Endothelial cell of umbilical vein (primary cell): ENCODE data around the gene CPSF3. TPM values are rescaled to one million over a fixed set of nuclear protein-coding genes. Genes with fewer than 3 reads are reported as not detected.

ENCODE experiments used
- BruUV-seq: library from RNA; stranded (reverse); fragments of 400-500 nt; replicated peaks from 2 replicates; lab custom pipeline; 2021; lab: Mats Ljungman, UMichigan
- CTCF ChIA-PET: fragments of 300-600, 350-600 bp; sonication (Branson Sonifier 250); formaldehyde crosslinking; loops from one replicate; lab custom pipeline; 2021; ENCODE audit warnings: antibody characterized with exemption, inconsistent platforms; lab: Charles Lee
- POLR2A ChIA-PET: fragments of 300-600, 350-600 bp; sonication (Branson Sonifier 250); formaldehyde crosslinking; loops from one replicate; lab custom pipeline; 2021; ENCODE audit warnings: antibody characterized with exemption, inconsistent platforms; lab: Charles Lee
- DNase-seq: peaks from one replicate; pipeline ENCODE4 v3.0.0-alpha.2; 2011; ENCODE audit warnings: low read depth, low spot score
- FAIRE-seq: peaks from 2 replicates; lab custom pipeline; 2011; peaks lifted over from hg19 to GRCh38; lab: Jason Lieb, UNC
- H2AFZ ChIP-seq: 2 replicates; pipeline ENCODE4 v1.6.0; 2012; ENCODE audit warnings: low read depth, low read length, control low read depth, inconsistent platforms
- H3K27ac ChIP-seq: 2 replicates; pipeline ENCODE4 v1.5.1; 2011; ENCODE audit warnings: low read depth, mild to moderate bottlenecking, control low read depth, low read length, moderate library complexity; ENCODE audit not compliant: insufficient read depth
- H3K27me3 ChIP-seq, 2 experiments: 2 replicates each; pipeline versions ENCODE4 v1.6.0 to v1.6.1; 2011; ENCODE audit warnings: low read length in 2 of 2, mixed read lengths in 1 of 2; ENCODE audit not compliant: control insufficient read depth in 2 of 2, insufficient read depth in 2 of 2
- H3K36me3 ChIP-seq, 2 experiments: 2 replicates in 1 of 2; 3 replicates in 1 of 2; pipeline ENCODE4 v1.5.1; 2011; ENCODE audit warnings: low read length in 2 of 2, mild to moderate bottlenecking in 1 of 2, moderate library complexity in 1 of 2; ENCODE audit not compliant: control insufficient read depth in 2 of 2, insufficient read depth in 2 of 2; ENCODE audit errors: extremely low read depth in 1 of 2
- H3K4me1 ChIP-seq: 3 replicates; pipeline ENCODE4 v1.5.1; 2011; ENCODE audit warnings: mild to moderate bottlenecking, low read length; ENCODE audit not compliant: control insufficient read depth, insufficient read depth; ENCODE audit errors: extremely low read depth
- H3K4me2 ChIP-seq: 2 replicates; pipeline ENCODE4 v1.6.1; 2011; ENCODE audit warnings: low read length, control low read depth, mixed read lengths; ENCODE audit not compliant: insufficient read depth
- H3K4me3 ChIP-seq, 3 experiments: fragments of 200-600 bp in 1 of 3; sonication (generic), shearing (Covaris generic) in 1 of 3; replicated peaks in 1 of 3; 2 replicates each; pipeline ENCODE4 v1.5.1; 2011 to 2016; ENCODE audit warnings: control low read depth in 3 of 3, low read length in 3 of 3, mild to moderate bottlenecking in 2 of 3, inconsistent platforms in 1 of 3, low read depth in 1 of 3, moderate library complexity in 1 of 3; ENCODE audit not compliant: insufficient read depth in 1 of 3
- H3K79me2 ChIP-seq: 2 replicates; pipeline ENCODE4 v1.6.0; 2012; ENCODE audit warnings: low read length, inconsistent platforms; ENCODE audit not compliant: control insufficient read depth, insufficient read depth
- H3K9ac ChIP-seq: replicated peaks from 2 replicates; pipeline ENCODE3; 2011; ENCODE audit warnings: low read length, control low read depth; ENCODE audit not compliant: insufficient read depth; ENCODE audit errors: extremely low read depth
- H3K9me1 ChIP-seq: replicated peaks from 3 replicates; pipeline ENCODE4 v1.6.0; 2011; ENCODE audit warnings: mild to moderate bottlenecking, low read length; ENCODE audit not compliant: control insufficient read depth, insufficient read depth; ENCODE audit errors: extremely low read depth
- H3K9me3 ChIP-seq: replicated peaks from 2 replicates; pipeline ENCODE4 v1.5.1; 2012; ENCODE audit warnings: low read length, inconsistent platforms; ENCODE audit not compliant: control insufficient read depth, insufficient read depth
- H4K20me1 ChIP-seq: replicated peaks from 2 replicates; pipeline ENCODE3; 2011; ENCODE audit warnings: mild to moderate bottlenecking, low read length; ENCODE audit not compliant: control insufficient read depth, insufficient read depth; ENCODE audit errors: extremely low read depth
- CTCF ChIP-seq, 2 donors: IDR thresholded peaks; 1 replicate in 1 of 2; 2 replicates in 1 of 2; pipeline ENCODE4 v1.5.1; 2011; ENCODE audit warnings: low read length in 2 of 2, mild to moderate bottlenecking in 2 of 2, moderate library complexity in 2 of 2, control low read depth in 1 of 2, inconsistent platforms in 1 of 2, low read depth in 1 of 2; ENCODE audit not compliant: insufficient read depth in 1 of 2; ENCODE audit errors: extremely low read depth in 1 of 2
- EZH2 ChIP-seq: IDR thresholded peaks from 2 replicates; pipeline ENCODE4 v1.6.1; 2012; ENCODE audit warnings: borderline replicate concordance, low read depth, mild to moderate bottlenecking, moderate library complexity, low read length, inconsistent platforms; ENCODE audit not compliant: severe bottlenecking
- POLR2A ChIP-seq: IDR thresholded peaks from 2 replicates; pipeline ENCODE4 v1.6.1; 2012; ENCODE audit warnings: low read depth, mild to moderate bottlenecking, control low read depth, low read length
- POLR2AphosphoS5 ChIP-seq: IDR thresholded peaks from 2 replicates; pipeline ENCODE4 v1.6.1; 2012; ENCODE audit warnings: low read depth, mild to moderate bottlenecking, control low read depth, low read length, moderate library complexity; ENCODE audit not compliant: insufficient read depth
- dilution Hi-C: fragments of 300-500 bp; cut with MboI; formaldehyde crosslinking; loops from one replicate; pipeline ENCODE4 v1.15.0; 2019; ENCODE audit warnings: low sequenced_read_pairs; ENCODE audit not compliant: extremely low pct_ligation_motif_present
- intact Hi-C: fragments of 100-400 bp; cut with micrococcal nuclease; formaldehyde crosslinking; loops from one replicate; pipeline ENCODE4 v1.10.0; 2022
- polyA plus RNA-seq, 4 experiments: library from polyadenylated mRNA; depleted of rRNA in 3 of 4; stranded (reverse) in 3 of 4; unstranded in 1 of 4; fragments of >200 nt; gene quantifications; 2 replicates each; pipeline versions ENCODE4 v1.2.1 to v1.2.3, GENCODE V29; 2011 to 2012; ENCODE audit warnings: missing spikeins in 1 of 4
- total RNA-seq: library from RNA; stranded (reverse); gene quantifications from 2 replicates; pipeline ENCODE4 v1.2.3, GENCODE V29; 2021

Gene CPSF3
- total and polyA plus RNA-seq, 2 donors (not counting 3 experiments of a cell fraction or from before 2014, with no cell fraction given), result 13.7 to 35.6 TPM

- H3K9ac ChIP-seq, result no peak overlapping the region
- no peak overlapping the region for H3K4me2 ChIP-seq
- H3K36me3 ChIP-seq, result peaks cover 0 to 3% of the 10 kb centered on the region in 2 experiments
- ChIA-PET CTCF (no interaction called here), POLR2A (no interaction called here)
- H3K9me1 ChIP-seq, result no peaks in the 10 kb centered on the region
- DNase-seq (no peak), FAIRE-seq (no peak)
- intact Hi-C loops (loop anchor here (5.0 kb wide), 2 partner anchors 183 to 213 kb away; partner anchors contain the start of gene ASAP2), dilution Hi-C loops (no loop called here)
- no peak overlapping the region for H3K4me3 ChIP-seq
- no peaks in the 10 kb centered on the region for H3K9me3 ChIP-seq
- peaks cover 66% of the 10 kb centered on the region for H3K79me2 ChIP-seq
- H2AFZ ChIP-seq, result no peak overlapping the region
- H3K27ac ChIP-seq, result no peak overlapping the region
- BruUV-seq, result no TSS peak
- no peaks in the 10 kb centered on the region for H4K20me1 ChIP-seq
- H3K4me1 ChIP-seq, result peaks cover 16% of the 10 kb centered on the region
- TF ChIP-seq POLR2AphosphoS5, result no peak
- no peaks in the 10 kb centered on the region for H3K27me3 ChIP-seq
Observed at GRCh38 chr2:9420495-9420894, 3.0 kb upstream of the CPSF3 start.

GRCh38 chr2:9422321-9423099 is 944 bp upstream of the CPSF3 start:
- intact Hi-C loops (loop anchor here (1.0 to 5.0 kb wide), 5 partner anchors 53 to 280 kb away; partner anchors contain the start of genes ASAP2 and YWHAQ), dilution Hi-C loops (no loop called here)
- no peaks in the 10 kb centered on the region for H3K27me3 ChIP-seq
- POLR2A ChIA-PET, result no interaction called here
- H3K4me2 ChIP-seq, result peak overlapping the region; percentile 56
- no peaks in the 10 kb centered on the region for H4K20me1 ChIP-seq
- TF ChIP-seq EZH2 (no peak), CTCF (IDR thresholded peaks at IDR 0.05; ENCODE audit: extremely low read depth in 1 of 2, insufficient read depth in 1 of 2, low read depth in 1 of 2, low read length in 2 of 2) (no peak), POLR2A (no peak)
- peak overlapping the region; percentile 90 for H3K9ac ChIP-seq
- peak overlapping the region; percentile 5 for H2AFZ ChIP-seq
- H3K4me3 ChIP-seq, result peak overlapping the region; percentile 10 to 98 (median 75)
- CTCF ChIA-PET, result interaction anchor here (0.8 to 1.6 kb wide), 3 partner anchors 24 to 279 kb away, joined by 3 read pairs; no protein-coding TSS in a partner anchor
- peaks cover 52% of the 10 kb centered on the region for H3K79me2 ChIP-seq
- TSS peak; percentile 13 for BruUV-seq
- no peaks in the 10 kb centered on the region for H3K36me3 ChIP-seq
- peak overlapping the region; percentile 62 for H3K27ac ChIP-seq
- H3K9me1 ChIP-seq, result no peaks in the 10 kb centered on the region
- DNase-seq (peak; percentile 45), FAIRE-seq (peak; percentile 18)
- H3K9me3 ChIP-seq, result no peaks in the 10 kb centered on the region
- H3K4me1 ChIP-seq, result peaks cover 16% of the 10 kb centered on the region
